GM13977 (cell line): ENCODE results near the gene RELB.

Experiments
- DNase-seq: peaks from one replicate; pipeline ENCODE4 v3.0.0; 2012; ENCODE audit warnings: low spot score
- CTCF ChIP-seq: IDR thresholded peaks from 2 replicates; pipeline ENCODE4 v1.5.1; 2012; ENCODE audit warnings: mild to moderate bottlenecking, control low read depth; ENCODE audit not compliant: insufficient read depth; ENCODE audit errors: extremely low read depth, missing control alignments
- in situ Hi-C: fragments of 300-500 bp; cut with MboI; formaldehyde crosslinking; loops from one replicate; pipeline ENCODE4 v1.12.0; 2022; ENCODE audit warnings: low sequenced_read_pairs, low pct_unique_long_range_greater_than_20kb, mixed read lengths, inconsistent platforms; ENCODE audit not compliant: unreplicated experiment

The RELB gene

GRCh38 chr19:45032421-45032820, 31.2 kb downstream of the RELB start:
- TF ChIP-seq CTCF, result no peak
- in situ Hi-C loops, result no loop called here
- no peak for DNase-seq

DNA sequence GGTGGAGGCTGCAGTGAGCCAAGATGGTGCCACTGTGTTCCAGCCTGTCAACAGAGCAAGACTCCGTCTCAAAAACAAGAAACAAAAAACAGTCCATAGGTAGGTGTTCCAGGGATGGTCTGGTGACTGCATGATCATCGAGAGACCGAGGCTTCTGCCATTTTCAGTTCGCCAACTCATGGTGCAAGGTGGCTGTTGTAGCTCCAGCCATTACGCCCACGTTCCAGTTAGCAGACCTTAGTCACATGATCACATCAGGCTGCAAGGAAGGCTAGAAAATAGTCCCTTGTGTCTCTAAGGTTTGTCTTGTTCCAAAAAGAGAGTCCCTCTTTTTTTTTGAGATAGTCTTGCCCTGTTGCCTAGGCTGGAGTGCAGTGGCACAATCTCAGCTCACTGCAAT, 34.5 kb downstream of the RELB start:
- no peak for DNase-seq
- in situ Hi-C loops, result no loop called here
- TF ChIP-seq CTCF, result no peak

DNA sequence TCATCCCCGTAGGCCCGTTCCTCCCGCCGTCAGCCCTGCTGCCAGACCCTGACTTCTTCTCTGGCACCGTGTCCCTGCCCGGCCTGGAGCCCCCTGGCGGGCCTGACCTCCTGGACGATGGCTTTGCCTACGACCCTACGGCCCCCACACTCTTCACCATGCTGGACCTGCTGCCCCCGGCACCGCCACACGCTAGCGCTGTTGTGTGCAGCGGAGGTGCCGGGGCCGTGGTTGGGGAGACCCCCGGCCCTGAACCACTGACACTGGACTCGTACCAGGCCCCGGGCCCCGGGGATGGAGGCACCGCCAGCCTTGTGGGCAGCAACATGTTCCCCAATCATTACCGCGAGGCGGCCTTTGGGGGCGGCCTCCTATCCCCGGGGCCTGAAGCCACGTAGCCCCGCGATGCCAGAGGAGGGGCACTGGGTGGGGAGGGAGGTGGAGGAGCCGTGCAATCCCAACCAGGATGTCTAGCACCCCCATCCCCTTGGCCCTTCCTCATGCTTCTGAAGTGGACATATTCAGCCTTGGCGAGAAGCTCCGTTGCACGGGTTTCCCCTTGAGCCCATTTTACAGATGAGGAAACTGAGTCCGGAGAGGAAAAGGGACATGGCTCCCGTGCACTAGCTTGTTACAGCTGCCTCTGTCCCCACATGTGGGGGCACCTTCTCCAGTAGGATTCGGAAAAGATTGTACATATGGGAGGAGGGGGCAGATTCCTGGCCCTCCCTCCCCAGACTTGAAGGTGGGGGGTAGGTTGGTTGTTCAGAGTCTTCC, 36.3 kb downstream of the RELB start:
- DNase-seq, result no peak
- in situ Hi-C loops, result no loop called here
- TF ChIP-seq CTCF, result no peak

- TF ChIP-seq CTCF, result no peak
- in situ Hi-C loops, result no loop called here
- DNase-seq, result peak; percentile 91
Observed at GRCh38 chr19:45038931-45039893, 37.9 kb downstream of the RELB start, which contains the start of gene CLASRP. TSS of gene CLASRP (plus strand) at chr19:45039045. CDS start at chr19:45040213, 1,168 bp downstream.

- no peak for DNase-seq
- TF ChIP-seq CTCF, result no peak
- in situ Hi-C loops, result no loop called here
Observed at GRCh38 chr19:45040059-45040771, 39.0 kb downstream of the RELB start.

- in situ Hi-C loops, result no loop called here
- no peak for TF ChIP-seq CTCF
- DNase-seq, result no peak
Observed at GRCh38 chr19:45041125-45041524, 39.9 kb downstream of the RELB start.
